GM12875 (cell line): ENCODE data around the gene COL26A1.

Source experiments
- H3K4me3 ChIP-seq: one replicate; pipeline ENCODE4 v1.5.1; 2011; ENCODE audit warnings: low read depth, low read length, control low read depth
- TF ChIP-seq, protein P1 (sequence below): IDR thresholded peaks from 2 replicates; pipeline ENCODE4 v1.5.1; 2011; ENCODE audit warnings: low read depth, mild to moderate bottlenecking, control low read depth, inconsistent platforms, low read length, moderate library complexity, borderline replicate concordance; ENCODE audit not compliant: insufficient read depth

The COL26A1 gene

DNA sequence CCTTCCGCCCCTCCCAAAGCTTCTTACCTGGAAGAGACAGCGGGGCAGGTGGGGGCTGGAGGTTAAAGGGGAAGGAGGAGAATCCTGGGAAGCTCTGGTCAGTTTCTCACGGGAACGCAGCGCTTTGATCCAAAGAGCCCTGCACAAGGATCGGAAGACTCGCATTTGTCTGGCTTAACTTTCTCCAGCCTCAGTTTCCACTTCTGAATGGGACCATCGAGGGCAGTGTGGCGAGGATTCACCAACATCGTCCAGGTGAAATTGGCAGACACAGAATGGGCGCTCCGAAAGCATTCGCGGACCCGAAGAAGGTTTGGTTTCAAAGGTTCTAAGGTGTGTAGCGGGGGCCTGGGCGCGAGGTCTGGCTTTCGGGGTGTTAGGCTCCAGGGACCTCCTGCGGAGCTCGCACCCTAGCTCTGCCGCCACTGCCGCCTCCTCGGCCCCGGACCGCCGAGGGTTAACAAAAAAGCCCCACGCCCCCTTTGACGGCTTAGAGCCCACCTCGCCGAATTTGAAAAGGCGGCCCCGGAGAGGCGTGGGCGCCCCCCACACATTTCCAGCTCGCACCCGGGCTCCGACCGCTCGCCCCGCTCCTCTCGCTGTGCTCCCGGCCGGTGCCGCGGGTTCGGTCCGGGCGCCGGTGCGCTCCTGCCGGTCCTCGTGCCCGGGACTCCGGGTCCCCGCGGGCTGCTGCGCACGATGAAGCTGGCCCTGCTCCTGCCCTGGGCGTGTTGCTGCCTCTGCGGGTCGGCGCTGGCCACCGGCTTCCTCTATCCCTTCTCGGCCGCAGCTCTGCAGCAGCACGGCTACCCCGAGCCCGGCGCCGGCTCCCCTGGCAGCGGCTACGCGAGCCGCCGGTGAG is at the start of gene COL26A1:
Gene COL26A1, plus strand, starts transcription at position 542 of the 862 bp plus-strand sequence. Its CDS starts 158 bp downstream, at position 700.
- no peak within 1 kb of the TSS for H3K4me3 ChIP-seq
- TF ChIP-seq, protein P1, sequence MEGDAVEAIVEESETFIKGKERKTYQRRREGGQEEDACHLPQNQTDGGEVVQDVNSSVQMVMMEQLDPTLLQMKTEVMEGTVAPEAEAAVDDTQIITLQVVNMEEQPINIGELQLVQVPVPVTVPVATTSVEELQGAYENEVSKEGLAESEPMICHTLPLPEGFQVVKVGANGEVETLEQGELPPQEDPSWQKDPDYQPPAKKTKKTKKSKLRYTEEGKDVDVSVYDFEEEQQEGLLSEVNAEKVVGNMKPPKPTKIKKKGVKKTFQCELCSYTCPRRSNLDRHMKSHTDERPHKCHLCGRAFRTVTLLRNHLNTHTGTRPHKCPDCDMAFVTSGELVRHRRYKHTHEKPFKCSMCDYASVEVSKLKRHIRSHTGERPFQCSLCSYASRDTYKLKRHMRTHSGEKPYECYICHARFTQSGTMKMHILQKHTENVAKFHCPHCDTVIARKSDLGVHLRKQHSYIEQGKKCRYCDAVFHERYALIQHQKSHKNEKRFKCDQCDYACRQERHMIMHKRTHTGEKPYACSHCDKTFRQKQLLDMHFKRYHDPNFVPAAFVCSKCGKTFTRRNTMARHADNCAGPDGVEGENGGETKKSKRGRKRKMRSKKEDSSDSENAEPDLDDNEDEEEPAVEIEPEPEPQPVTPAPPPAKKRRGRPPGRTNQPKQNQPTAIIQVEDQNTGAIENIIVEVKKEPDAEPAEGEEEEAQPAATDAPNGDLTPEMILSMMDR: no peak

DNA sequence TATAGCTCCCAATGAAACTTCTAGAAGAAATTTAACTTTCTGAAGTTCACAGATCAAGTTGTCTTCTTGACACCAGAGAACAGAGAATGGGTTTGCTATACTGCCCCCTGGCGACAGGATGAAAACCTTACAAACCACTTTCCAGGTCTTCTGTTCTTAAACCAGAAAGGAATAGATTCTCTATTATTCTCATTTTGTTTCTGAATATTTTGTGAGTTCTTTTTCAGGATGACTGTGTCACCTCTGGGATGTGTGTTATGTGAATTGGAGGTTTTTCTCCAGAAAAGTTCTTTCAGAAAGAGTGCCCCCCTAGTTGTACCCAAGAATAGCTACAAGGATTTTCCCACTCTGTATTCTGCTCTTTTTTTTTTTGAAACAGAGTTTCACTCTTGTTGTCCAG is 47.3 kb upstream of the COL26A1 start:
- TF ChIP-seq, protein P1: peak; percentile 66
- H3K4me3 ChIP-seq: no peak overlapping the region

DNA sequence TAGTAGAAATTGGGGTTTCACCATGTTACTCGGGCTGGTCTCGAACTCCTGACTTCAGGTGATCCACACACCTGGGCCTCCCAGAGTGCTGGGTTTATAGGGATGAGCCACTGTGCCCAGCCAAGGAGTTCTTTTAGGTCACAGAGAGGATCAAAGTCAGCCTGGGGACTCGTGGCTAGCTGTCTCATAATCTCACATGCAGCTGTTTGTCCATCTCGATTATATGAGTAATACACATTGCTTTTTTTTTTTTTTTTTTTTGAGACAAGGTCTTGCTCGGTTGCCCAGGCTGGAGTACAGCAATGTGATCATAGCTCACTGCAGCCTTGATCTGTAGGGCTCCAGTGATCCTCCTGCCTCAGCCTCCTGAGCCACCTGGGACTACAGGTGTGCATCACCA is 43.3 kb upstream of the COL26A1 start:
- TF ChIP-seq, protein P1: no peak
- no peak overlapping the region for H3K4me3 ChIP-seq

DNA sequence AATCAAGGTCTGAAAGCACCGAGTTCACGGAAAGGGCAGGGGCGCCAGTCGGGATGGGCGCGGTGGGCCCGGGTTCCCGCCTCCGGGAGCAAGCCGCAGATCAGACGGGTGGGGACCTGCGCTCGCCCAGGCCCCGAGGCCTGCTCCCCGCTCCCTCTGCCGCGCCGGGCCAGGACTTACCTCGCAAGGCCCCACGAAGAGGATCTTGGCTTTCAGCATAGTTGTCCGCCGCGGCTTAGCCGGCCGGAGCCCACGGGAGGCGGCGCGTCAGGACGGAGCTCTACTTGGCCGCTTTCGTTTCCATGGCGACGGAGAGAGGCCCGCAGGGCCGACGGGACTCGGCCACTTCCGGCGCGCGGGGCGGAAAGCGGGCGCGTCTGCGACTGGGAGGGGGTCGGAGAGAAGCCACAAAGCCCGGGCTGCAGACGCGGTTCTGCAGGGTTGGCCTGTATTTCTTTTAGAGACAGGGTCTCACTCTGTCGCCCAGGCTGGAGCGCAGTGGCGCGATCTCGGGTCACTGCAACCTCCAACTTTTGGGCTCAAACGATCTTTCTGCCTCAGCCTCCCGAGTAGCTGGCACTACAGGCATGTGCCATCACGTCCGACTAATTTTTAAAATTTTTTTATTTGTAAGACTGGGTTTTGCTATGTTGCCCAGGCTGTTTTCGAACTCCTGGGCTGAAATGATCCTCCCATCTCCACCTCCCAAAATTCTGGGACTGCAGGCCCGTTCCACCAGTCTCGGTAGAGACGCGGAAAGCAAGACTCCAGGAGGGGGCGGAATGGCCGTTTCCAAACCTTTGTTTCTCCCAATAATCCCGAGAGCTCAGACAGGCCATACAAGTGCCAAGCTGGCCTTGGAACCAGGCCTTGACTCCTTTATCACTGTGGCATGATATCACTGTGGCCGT is 40.9 kb upstream of the COL26A1 start, which contains the start of gene IFT22:
Gene IFT22, minus strand, starts transcription at position 322 of the 911 bp plus-strand sequence. Its CDS starts 103 bp downstream, at position 219.
- TF ChIP-seq, protein P1: no peak
- H3K4me3 ChIP-seq: peak within 1 kb of the TSS; percentile 92

DNA sequence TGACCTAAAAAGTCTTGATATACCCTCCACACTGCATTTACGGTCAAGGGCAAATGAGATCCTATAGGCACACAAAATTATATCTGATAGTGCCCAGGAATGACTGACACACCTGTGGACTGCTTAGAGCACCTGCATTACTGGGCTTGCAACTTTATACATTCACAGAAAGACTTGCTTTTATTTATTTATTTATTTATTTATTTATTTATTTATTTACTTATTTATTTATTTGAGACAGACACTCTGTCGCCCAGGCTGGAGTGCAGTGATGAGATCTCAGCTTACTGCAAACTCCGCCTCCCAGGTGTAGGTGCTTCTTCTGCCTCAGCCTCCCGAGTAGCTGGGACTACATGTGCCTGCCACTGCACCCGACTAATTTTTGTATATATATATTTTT is 34.5 kb upstream of the COL26A1 start:
- TF ChIP-seq, protein P1: no peak
- no peak overlapping the region for H3K4me3 ChIP-seq

DNA sequence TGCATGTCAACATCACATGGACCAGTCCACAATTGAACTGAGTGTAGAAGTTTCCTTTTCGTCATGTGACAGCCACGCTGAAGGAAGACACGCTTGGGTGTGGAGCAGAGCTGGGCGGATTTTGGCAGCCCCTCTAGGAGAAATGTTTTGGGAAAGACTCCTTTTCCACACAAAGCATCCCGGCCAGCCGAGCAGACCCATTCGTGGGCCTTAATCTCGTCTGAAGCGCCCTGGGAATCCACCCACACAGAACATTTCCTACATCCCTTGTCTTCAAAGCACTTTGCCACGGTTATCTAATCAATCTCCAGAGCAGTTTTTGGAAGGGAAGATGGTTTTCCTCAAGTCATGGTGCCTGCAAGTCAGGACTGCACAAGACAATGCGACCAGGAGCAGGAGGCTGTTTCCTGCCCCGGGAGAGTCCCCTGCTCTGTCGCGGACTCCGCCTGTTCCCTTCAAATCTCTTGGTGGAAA is 32.6 kb upstream of the COL26A1 start:
- no peak overlapping the region for H3K4me3 ChIP-seq
- TF ChIP-seq, protein P1: no peak
